Endothelial cell of umbilical vein (primary cell): Measurements from ENCODE around the gene TKTL1. TPM values are rescaled to one million over a fixed set of nuclear protein-coding genes. Genes with fewer than 3 reads are reported as not detected.

Experiments
- BruUV-seq: library from RNA; stranded (reverse); fragments of 400-500 nt; replicated peaks from 2 replicates; lab custom pipeline; 2021; lab: Mats Ljungman, UMichigan
- CTCF ChIA-PET: fragments of 300-600, 350-600 bp; sonication (Branson Sonifier 250); formaldehyde crosslinking; loops from one replicate; lab custom pipeline; 2021; ENCODE audit warnings: antibody characterized with exemption, inconsistent platforms; lab: Charles Lee
- POLR2A ChIA-PET: fragments of 300-600, 350-600 bp; sonication (Branson Sonifier 250); formaldehyde crosslinking; loops from one replicate; lab custom pipeline; 2021; ENCODE audit warnings: antibody characterized with exemption, inconsistent platforms; lab: Charles Lee
- DNase-seq: peaks from one replicate; pipeline ENCODE4 v3.0.0-alpha.2; 2011; ENCODE audit warnings: low read depth, low spot score
- FAIRE-seq: peaks from 2 replicates; lab custom pipeline; 2011; peaks lifted over from hg19 to GRCh38; lab: Jason Lieb, UNC
- H2AFZ ChIP-seq: 2 replicates; pipeline ENCODE4 v1.6.0; 2012; ENCODE audit warnings: low read depth, low read length, control low read depth, inconsistent platforms
- H3K27ac ChIP-seq: 2 replicates; pipeline ENCODE4 v1.5.1; 2011; ENCODE audit warnings: low read depth, mild to moderate bottlenecking, control low read depth, low read length, moderate library complexity; ENCODE audit not compliant: insufficient read depth
- H3K27me3 ChIP-seq, 2 experiments: 2 replicates each; pipeline versions ENCODE4 v1.6.0 to v1.6.1; 2011; ENCODE audit warnings: low read length in 2 of 2, mixed read lengths in 1 of 2; ENCODE audit not compliant: control insufficient read depth in 2 of 2, insufficient read depth in 2 of 2
- H3K36me3 ChIP-seq, 2 experiments: 2 replicates in 1 of 2; 3 replicates in 1 of 2; pipeline ENCODE4 v1.5.1; 2011; ENCODE audit warnings: low read length in 2 of 2, mild to moderate bottlenecking in 1 of 2, moderate library complexity in 1 of 2; ENCODE audit not compliant: control insufficient read depth in 2 of 2, insufficient read depth in 2 of 2; ENCODE audit errors: extremely low read depth in 1 of 2
- H3K4me1 ChIP-seq: 3 replicates; pipeline ENCODE4 v1.5.1; 2011; ENCODE audit warnings: mild to moderate bottlenecking, low read length; ENCODE audit not compliant: control insufficient read depth, insufficient read depth; ENCODE audit errors: extremely low read depth
- H3K4me2 ChIP-seq: 2 replicates; pipeline ENCODE4 v1.6.1; 2011; ENCODE audit warnings: low read length, control low read depth, mixed read lengths; ENCODE audit not compliant: insufficient read depth
- H3K4me3 ChIP-seq, 3 experiments: fragments of 200-600 bp in 1 of 3; sonication (generic), shearing (Covaris generic) in 1 of 3; replicated peaks in 1 of 3; 2 replicates each; pipeline ENCODE4 v1.5.1; 2011 to 2016; ENCODE audit warnings: control low read depth in 3 of 3, low read length in 3 of 3, mild to moderate bottlenecking in 2 of 3, inconsistent platforms in 1 of 3, low read depth in 1 of 3, moderate library complexity in 1 of 3; ENCODE audit not compliant: insufficient read depth in 1 of 3
- H3K79me2 ChIP-seq: 2 replicates; pipeline ENCODE4 v1.6.0; 2012; ENCODE audit warnings: low read length, inconsistent platforms; ENCODE audit not compliant: control insufficient read depth, insufficient read depth
- H3K9ac ChIP-seq: replicated peaks from 2 replicates; pipeline ENCODE3; 2011; ENCODE audit warnings: low read length, control low read depth; ENCODE audit not compliant: insufficient read depth; ENCODE audit errors: extremely low read depth
- H3K9me1 ChIP-seq: replicated peaks from 3 replicates; pipeline ENCODE4 v1.6.0; 2011; ENCODE audit warnings: mild to moderate bottlenecking, low read length; ENCODE audit not compliant: control insufficient read depth, insufficient read depth; ENCODE audit errors: extremely low read depth
- H3K9me3 ChIP-seq: replicated peaks from 2 replicates; pipeline ENCODE4 v1.5.1; 2012; ENCODE audit warnings: low read length, inconsistent platforms; ENCODE audit not compliant: control insufficient read depth, insufficient read depth
- H4K20me1 ChIP-seq: replicated peaks from 2 replicates; pipeline ENCODE3; 2011; ENCODE audit warnings: mild to moderate bottlenecking, low read length; ENCODE audit not compliant: control insufficient read depth, insufficient read depth; ENCODE audit errors: extremely low read depth
- CTCF ChIP-seq, 2 donors: IDR thresholded peaks; 1 replicate in 1 of 2; 2 replicates in 1 of 2; pipeline ENCODE4 v1.5.1; 2011; ENCODE audit warnings: low read length in 2 of 2, mild to moderate bottlenecking in 2 of 2, moderate library complexity in 2 of 2, control low read depth in 1 of 2, inconsistent platforms in 1 of 2, low read depth in 1 of 2; ENCODE audit not compliant: insufficient read depth in 1 of 2; ENCODE audit errors: extremely low read depth in 1 of 2
- EZH2 ChIP-seq: IDR thresholded peaks from 2 replicates; pipeline ENCODE4 v1.6.1; 2012; ENCODE audit warnings: borderline replicate concordance, low read depth, mild to moderate bottlenecking, moderate library complexity, low read length, inconsistent platforms; ENCODE audit not compliant: severe bottlenecking
- FOS ChIP-seq: IDR thresholded peaks from 2 replicates; pipeline ENCODE4 v1.6.1; 2011; ENCODE audit warnings: mild to moderate bottlenecking, low read length, moderate library complexity, borderline replicate concordance; ENCODE audit not compliant: insufficient read depth
- GATA2 ChIP-seq: IDR thresholded peaks from 2 replicates; pipeline ENCODE4 v1.7.0; 2011; ENCODE audit warnings: low read depth, mild to moderate bottlenecking, moderate library complexity, mixed read lengths, low read length; ENCODE audit not compliant: insufficient read length, insufficient read depth
- JUN ChIP-seq: IDR thresholded peaks from 2 replicates; pipeline ENCODE4 v1.6.1; 2011; ENCODE audit warnings: borderline replicate concordance, low read depth; ENCODE audit not compliant: insufficient read length, insufficient read depth
- MAX ChIP-seq: IDR thresholded peaks from 2 replicates; pipeline ENCODE4 v1.6.1; 2011; ENCODE audit not compliant: insufficient read depth, insufficient read length
- MYC ChIP-seq: IDR thresholded peaks from one replicate; pipeline ENCODE4 v1.6.1; 2011; ENCODE audit warnings: mild to moderate bottlenecking, low read depth, low read length
- POLR2A ChIP-seq: IDR thresholded peaks from 2 replicates; pipeline ENCODE4 v1.6.1; 2012; ENCODE audit warnings: low read depth, mild to moderate bottlenecking, control low read depth, low read length
- POLR2AphosphoS5 ChIP-seq: IDR thresholded peaks from 2 replicates; pipeline ENCODE4 v1.6.1; 2012; ENCODE audit warnings: low read depth, mild to moderate bottlenecking, control low read depth, low read length, moderate library complexity; ENCODE audit not compliant: insufficient read depth
- dilution Hi-C: fragments of 300-500 bp; cut with MboI; formaldehyde crosslinking; loops from one replicate; pipeline ENCODE4 v1.15.0; 2019; ENCODE audit warnings: low sequenced_read_pairs; ENCODE audit not compliant: extremely low pct_ligation_motif_present
- intact Hi-C: fragments of 100-400 bp; cut with micrococcal nuclease; formaldehyde crosslinking; loops from one replicate; pipeline ENCODE4 v1.10.0; 2022
- polyA plus RNA-seq, 4 experiments: library from polyadenylated mRNA; depleted of rRNA in 3 of 4; stranded (reverse) in 3 of 4; unstranded in 1 of 4; fragments of >200 nt; gene quantifications; 2 replicates each; pipeline versions ENCODE4 v1.2.1 to v1.2.3, GENCODE V29; 2011 to 2012; ENCODE audit warnings: missing spikeins in 1 of 4
- total RNA-seq: library from RNA; stranded (reverse); gene quantifications from 2 replicates; pipeline ENCODE4 v1.2.3, GENCODE V29; 2021

TKTL1 gene
- total and polyA plus RNA-seq, 2 donors (not counting 3 experiments of a cell fraction or from before 2014, with no cell fraction given): 0.03 TPM; not detected in 1

- CTCF ChIA-PET: interaction anchor here (1.3 to 1.9 kb wide), 3 partner anchors 17 to 269 kb away, joined by 3 to 5 read pairs (median 3); no protein-coding TSS in a partner anchor
- H3K9ac ChIP-seq: no peak overlapping the region
- DNase-seq (no peak), FAIRE-seq (no peak)
- H3K9me3 ChIP-seq: no peaks in the 10 kb centered on the region
- intact Hi-C loops: no loop called here
- BruUV-seq: no TSS peak
- H3K27ac ChIP-seq: no peak overlapping the region
- no peaks in the 10 kb centered on the region for H3K79me2 ChIP-seq
- H3K4me1 ChIP-seq: no peaks in the 10 kb centered on the region
- H3K4me3 ChIP-seq: no peak overlapping the region
- no peaks in the 10 kb centered on the region for H4K20me1 ChIP-seq
- no peak overlapping the region for H3K4me2 ChIP-seq
- dilution Hi-C loops: no loop called here
- no peaks in the 10 kb centered on the region for H3K36me3 ChIP-seq
- POLR2A ChIA-PET: no interaction called here
- no peak overlapping the region for H2AFZ ChIP-seq
- H3K27me3 ChIP-seq: no peaks in the 10 kb centered on the region
- no peak for TF ChIP-seq FOS
- TF ChIP-seq POLR2AphosphoS5: no peak
- no peak for TF ChIP-seq MYC
- TF ChIP-seq CTCF (IDR thresholded peaks at IDR 0.05; ENCODE audit: extremely low read depth in 1 of 2, insufficient read depth in 1 of 2, low read depth in 1 of 2, low read length in 2 of 2): no peak
- no peak for TF ChIP-seq GATA2
- TF ChIP-seq EZH2: no peak
- TF ChIP-seq MAX: no peak
- TF ChIP-seq POLR2A: no peak
- TF ChIP-seq JUN: no peak
- no peaks in the 10 kb centered on the region for H3K9me1 ChIP-seq
Observed at GRCh38 chrX:154315416-154315815, 19.8 kb downstream of the TKTL1 start.
